NCI-H1048 (cell line): ENCODE results near the gene DMXL2.

Experiments used
- DNase-seq: peaks from one replicate; lab custom pipeline; 2025; lab: John Stamatoyannopoulos, UW

DMXL2 gene

GRCh38 chr15:51405693-51406523 is 216.7 kb downstream of the DMXL2 start:
- no peak for DNase-seq

GRCh38 chr15:51403946-51404695 is 218.4 kb downstream of the DMXL2 start:
- DNase-seq: no peak

GRCh38 chr15:51403072-51403878 is 219.3 kb downstream of the DMXL2 start:
- peak; percentile 8 for DNase-seq

GRCh38 chr15:51401872-51402517 is 220.6 kb downstream of the DMXL2 start:
- DNase-seq: peak; percentile 3

- DNase-seq: no peak
Measured at GRCh38 chr15:51401051-51401780, 221.4 kb downstream of the DMXL2 start.

- DNase-seq: no peak
Measured at GRCh38 chr15:51398626-51399025, 223.9 kb downstream of the DMXL2 start.
